ENCODE measurements around the gene EXOC3L4.

DNA sequence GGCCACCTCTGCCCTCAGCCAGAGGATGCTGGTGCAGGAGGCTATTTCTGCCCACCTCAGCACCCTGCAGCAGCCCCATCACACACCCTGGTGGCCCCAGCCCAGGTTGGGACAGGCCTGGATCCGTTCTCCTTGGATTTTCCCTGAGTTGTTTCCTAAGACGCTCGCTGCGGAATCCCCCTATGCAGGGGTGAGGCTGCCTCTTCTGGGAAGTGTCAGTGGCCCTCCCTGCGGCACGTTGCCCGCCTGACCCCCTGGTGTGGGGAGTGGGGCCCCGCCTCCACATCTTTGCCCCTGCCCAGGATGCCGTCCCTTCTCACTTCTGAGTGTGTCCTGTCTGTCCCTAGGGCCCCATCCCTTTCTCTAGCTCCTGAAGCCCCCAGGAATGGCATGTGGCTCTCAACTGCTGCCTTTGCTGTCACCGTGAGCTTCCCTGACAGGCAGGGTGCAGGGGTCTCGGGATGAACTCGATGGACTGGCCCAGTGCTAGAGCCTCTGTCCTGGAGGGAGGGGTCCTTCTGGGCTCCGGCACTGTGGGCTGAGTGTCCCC is 594 bp upstream of the EXOC3L4 start:
- no peak for TF ChIP-seq RAD21 (IDR thresholded peaks at IDR 0.05)
- TF ChIP-seq, protein P1, sequence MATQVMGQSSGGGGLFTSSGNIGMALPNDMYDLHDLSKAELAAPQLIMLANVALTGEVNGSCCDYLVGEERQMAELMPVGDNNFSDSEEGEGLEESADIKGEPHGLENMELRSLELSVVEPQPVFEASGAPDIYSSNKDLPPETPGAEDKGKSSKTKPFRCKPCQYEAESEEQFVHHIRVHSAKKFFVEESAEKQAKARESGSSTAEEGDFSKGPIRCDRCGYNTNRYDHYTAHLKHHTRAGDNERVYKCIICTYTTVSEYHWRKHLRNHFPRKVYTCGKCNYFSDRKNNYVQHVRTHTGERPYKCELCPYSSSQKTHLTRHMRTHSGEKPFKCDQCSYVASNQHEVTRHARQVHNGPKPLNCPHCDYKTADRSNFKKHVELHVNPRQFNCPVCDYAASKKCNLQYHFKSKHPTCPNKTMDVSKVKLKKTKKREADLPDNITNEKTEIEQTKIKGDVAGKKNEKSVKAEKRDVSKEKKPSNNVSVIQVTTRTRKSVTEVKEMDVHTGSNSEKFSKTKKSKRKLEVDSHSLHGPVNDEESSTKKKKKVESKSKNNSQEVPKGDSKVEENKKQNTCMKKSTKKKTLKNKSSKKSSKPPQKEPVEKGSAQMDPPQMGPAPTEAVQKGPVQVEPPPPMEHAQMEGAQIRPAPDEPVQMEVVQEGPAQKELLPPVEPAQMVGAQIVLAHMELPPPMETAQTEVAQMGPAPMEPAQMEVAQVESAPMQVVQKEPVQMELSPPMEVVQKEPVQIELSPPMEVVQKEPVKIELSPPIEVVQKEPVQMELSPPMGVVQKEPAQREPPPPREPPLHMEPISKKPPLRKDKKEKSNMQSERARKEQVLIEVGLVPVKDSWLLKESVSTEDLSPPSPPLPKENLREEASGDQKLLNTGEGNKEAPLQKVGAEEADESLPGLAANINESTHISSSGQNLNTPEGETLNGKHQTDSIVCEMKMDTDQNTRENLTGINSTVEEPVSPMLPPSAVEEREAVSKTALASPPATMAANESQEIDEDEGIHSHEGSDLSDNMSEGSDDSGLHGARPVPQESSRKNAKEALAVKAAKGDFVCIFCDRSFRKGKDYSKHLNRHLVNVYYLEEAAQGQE (IDR thresholded peaks at IDR 0.05): no peak
- TF ChIP-seq, protein P2, sequence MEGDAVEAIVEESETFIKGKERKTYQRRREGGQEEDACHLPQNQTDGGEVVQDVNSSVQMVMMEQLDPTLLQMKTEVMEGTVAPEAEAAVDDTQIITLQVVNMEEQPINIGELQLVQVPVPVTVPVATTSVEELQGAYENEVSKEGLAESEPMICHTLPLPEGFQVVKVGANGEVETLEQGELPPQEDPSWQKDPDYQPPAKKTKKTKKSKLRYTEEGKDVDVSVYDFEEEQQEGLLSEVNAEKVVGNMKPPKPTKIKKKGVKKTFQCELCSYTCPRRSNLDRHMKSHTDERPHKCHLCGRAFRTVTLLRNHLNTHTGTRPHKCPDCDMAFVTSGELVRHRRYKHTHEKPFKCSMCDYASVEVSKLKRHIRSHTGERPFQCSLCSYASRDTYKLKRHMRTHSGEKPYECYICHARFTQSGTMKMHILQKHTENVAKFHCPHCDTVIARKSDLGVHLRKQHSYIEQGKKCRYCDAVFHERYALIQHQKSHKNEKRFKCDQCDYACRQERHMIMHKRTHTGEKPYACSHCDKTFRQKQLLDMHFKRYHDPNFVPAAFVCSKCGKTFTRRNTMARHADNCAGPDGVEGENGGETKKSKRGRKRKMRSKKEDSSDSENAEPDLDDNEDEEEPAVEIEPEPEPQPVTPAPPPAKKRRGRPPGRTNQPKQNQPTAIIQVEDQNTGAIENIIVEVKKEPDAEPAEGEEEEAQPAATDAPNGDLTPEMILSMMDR (IDR thresholded peaks at IDR 0.05; ENCODE audit: low read depth, low read length, missing input control): no peak

All from liver (tissue), 3 donors.